ENCODE results near the gene RTRAF. TPM values are rescaled to one million over a fixed set of nuclear protein-coding genes. Genes with fewer than 3 reads are reported as not detected.

Gene RTRAF
- total RNA-seq, 1 donor from 2014 or later = 183 TPM

DNA sequence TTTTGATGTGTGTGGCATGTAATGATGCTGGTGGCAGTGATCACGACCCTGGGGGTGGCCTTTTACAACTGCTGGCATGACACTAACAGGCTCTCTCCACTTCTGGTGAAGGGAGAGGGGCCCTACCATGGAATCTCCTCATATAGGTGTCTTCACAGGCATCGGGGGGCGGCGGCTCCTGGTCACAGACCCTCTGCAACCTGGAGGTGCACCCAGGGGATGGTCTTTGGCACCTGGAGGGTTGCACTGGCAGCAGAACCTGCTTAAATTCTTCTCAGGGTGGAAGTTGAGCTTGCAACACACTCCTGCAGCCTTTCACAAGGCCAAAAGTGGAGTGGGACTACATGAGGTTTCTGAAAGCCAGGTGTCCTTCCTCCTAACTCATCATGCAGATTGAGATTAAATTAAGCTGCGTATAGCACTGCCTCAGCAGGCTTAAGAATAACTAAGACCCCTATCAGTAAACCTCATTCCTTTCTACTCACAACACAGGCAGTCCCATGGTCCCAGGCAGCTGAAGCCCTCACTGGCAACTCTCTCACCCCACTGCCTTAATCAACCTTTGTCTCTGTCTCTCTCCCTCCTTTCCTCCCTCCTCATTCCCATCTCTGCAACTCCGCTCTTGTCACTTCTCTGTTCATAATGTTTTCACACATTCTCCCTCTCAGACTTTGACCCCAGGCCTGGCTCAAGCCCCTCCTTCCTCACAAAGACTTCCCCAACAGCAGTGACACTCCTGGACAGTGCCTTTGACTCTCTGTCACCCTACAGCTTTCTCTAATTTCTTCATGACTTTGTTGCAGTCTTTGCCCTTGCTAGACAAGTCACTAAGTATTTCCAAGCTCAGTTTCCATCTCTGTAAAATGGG, 60.6 kb downstream of the RTRAF start:
- Mint-ChIP-seq H3K27me3 (ENCODE audit: low read depth) (no peaks in the 10 kb centered on the region), H3K4me1 (peaks cover 76% of the 10 kb centered on the region)

DNA sequence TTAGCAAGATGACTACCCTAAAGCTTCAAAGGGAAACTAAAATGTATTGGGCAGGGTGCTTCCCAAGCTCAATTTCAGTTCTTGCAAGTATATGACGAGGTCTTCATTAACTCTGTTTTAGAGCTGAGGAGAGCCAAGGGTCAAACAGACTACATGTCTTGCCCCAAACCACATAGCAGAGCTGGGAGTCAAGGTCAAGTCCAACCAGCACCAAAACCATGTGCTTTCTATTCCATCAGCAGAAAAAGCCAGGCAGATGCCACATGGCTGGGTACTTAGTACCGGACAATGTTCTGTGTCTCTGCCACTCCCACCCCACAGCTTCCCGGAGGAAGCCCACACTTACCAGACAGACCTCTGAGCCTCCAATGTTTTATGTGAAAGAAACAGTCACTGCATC, 61.9 kb downstream of the RTRAF start:
- Mint-ChIP-seq H3K4me1 (peaks cover 74% of the 10 kb centered on the region), H3K4me3 (peak overlapping the region; percentile 18), H3K27ac (peak overlapping the region; percentile 84), H3K27me3 (ENCODE audit: low read depth) (no peaks in the 10 kb centered on the region), H3K9me3 (no peaks in the 10 kb centered on the region), H3K36me3 (no peaks in the 10 kb centered on the region)
- DNase-seq (ENCODE audit: low spot score in 2 of 2, unreplicated experiment in 2 of 2) = no peak
- TF ChIP-seq, protein P1, sequence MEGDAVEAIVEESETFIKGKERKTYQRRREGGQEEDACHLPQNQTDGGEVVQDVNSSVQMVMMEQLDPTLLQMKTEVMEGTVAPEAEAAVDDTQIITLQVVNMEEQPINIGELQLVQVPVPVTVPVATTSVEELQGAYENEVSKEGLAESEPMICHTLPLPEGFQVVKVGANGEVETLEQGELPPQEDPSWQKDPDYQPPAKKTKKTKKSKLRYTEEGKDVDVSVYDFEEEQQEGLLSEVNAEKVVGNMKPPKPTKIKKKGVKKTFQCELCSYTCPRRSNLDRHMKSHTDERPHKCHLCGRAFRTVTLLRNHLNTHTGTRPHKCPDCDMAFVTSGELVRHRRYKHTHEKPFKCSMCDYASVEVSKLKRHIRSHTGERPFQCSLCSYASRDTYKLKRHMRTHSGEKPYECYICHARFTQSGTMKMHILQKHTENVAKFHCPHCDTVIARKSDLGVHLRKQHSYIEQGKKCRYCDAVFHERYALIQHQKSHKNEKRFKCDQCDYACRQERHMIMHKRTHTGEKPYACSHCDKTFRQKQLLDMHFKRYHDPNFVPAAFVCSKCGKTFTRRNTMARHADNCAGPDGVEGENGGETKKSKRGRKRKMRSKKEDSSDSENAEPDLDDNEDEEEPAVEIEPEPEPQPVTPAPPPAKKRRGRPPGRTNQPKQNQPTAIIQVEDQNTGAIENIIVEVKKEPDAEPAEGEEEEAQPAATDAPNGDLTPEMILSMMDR (IDR thresholded peaks at IDR 0.05; ENCODE audit: unreplicated experiment) = no peak

More for the DNA sequence above, 60.6 kb downstream of the RTRAF start:
- Mint-ChIP-seq H3K9me3 (no peaks in the 10 kb centered on the region), H3K27ac (no peak overlapping the region), H3K4me3 (no peak overlapping the region), H3K36me3 (no peaks in the 10 kb centered on the region)
- no peak for DNase-seq (ENCODE audit: low spot score in 2 of 2, unreplicated experiment in 2 of 2)
- TF ChIP-seq, protein P1 (IDR thresholded peaks at IDR 0.05; ENCODE audit: unreplicated experiment) = no peak

DNA sequence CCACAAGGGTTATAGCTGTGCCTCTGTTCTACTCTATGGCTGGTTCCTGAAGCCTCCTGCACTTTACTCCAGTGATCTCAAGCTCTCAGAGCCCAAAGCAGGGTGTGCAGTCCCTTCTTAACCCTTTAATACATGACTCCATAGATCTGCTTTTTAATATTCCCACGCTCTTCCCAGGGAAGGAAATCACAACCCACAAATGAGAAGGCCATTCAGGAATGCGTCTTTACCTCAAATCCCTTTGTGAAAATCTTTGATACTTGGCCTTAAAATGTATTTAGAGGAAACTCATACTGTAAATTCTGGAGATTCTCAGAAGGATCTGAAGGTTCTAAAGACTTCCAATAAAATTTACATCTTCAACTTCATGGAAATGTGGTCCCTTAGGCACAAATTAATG, 62.5 kb downstream of the RTRAF start:
- Mint-ChIP-seq H3K36me3 (no peaks in the 10 kb centered on the region), H3K4me1 (peaks cover 68% of the 10 kb centered on the region), H3K4me3 (peak overlapping the region; percentile 18), H3K27ac (peak overlapping the region; percentile 84), H3K27me3 (ENCODE audit: low read depth) (no peaks in the 10 kb centered on the region), H3K9me3 (no peaks in the 10 kb centered on the region)
- TF ChIP-seq, protein P1 (IDR thresholded peaks at IDR 0.05; ENCODE audit: unreplicated experiment) = no peak
- DNase-seq (ENCODE audit: low spot score in 2 of 2, unreplicated experiment in 2 of 2) = no peak

DNA sequence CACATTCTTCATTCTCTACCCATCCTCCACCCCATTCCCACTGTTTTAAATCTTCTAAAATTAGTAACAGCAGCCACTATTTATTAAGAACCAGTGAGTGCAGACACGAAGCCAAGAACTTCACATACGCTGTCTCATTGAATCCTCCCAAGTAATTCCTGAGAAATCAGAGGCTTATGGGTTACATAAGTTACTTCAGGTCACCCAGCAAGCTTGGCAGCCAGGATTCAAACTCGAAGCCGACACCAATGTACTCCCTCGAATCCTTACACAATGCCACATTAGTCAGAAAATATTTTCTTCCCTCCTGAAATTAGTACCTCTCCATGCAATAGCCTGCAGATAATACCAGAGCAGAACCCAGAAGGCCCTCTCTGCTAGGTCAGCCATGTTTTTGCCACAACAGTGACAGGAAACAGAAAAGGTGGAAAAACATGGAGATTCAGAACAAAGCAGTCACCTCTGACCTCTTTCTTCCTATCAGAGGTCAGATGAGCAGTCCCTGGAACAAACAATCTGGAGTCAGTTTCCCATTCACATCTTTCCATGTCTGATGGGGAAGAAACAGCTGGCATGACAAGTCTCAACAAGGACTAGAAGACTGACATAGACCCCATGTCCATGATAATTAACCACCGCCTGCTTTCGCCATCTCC, 63.1 kb downstream of the RTRAF start:
- TF ChIP-seq, protein P1 (IDR thresholded peaks at IDR 0.05; ENCODE audit: unreplicated experiment) = no peak
- DNase-seq (ENCODE audit: low spot score in 2 of 2, unreplicated experiment in 2 of 2) = no peak
- Mint-ChIP-seq H3K27ac (peak overlapping the region; percentile 84), H3K36me3 (no peaks in the 10 kb centered on the region), H3K9me3 (no peaks in the 10 kb centered on the region), H3K4me3 (peak overlapping the region; percentile 3), H3K4me1 (peaks cover 63% of the 10 kb centered on the region), H3K27me3 (ENCODE audit: low read depth) (no peaks in the 10 kb centered on the region)

DNA sequence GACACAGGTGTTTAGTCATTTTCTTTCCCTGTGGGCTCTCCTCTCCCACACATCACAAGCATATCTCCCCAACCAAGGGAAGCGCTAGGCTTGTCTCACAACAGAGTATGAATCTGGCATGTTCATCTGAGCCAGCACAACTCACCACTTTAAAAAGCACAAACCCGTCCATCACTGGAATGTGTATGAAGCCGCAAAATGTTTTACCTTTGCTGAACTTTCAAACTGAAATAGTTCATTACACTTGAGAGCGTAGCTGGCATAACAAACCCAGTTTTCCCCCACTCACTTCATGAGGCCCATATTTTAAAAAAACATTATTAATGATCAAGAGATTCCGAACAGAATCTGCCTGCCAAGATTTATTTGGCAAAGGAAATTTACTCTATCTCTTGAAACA, 63.7 kb downstream of the RTRAF start:
- Mint-ChIP-seq H3K4me1 (peaks cover 62% of the 10 kb centered on the region), H3K36me3 (no peaks in the 10 kb centered on the region), H3K27ac (peak overlapping the region; percentile 84), H3K4me3 (peak overlapping the region; percentile 18), H3K9me3 (no peaks in the 10 kb centered on the region), H3K27me3 (ENCODE audit: low read depth) (no peaks in the 10 kb centered on the region)
- TF ChIP-seq, protein P1 (IDR thresholded peaks at IDR 0.05; ENCODE audit: unreplicated experiment) = no peak
- no peak for DNase-seq (ENCODE audit: low spot score in 2 of 2, unreplicated experiment in 2 of 2)

Data from mesothelial cell of epicardium (in vitro differentiated cells).